Measurements from ENCODE around the gene SYCE3. TPM values are rescaled to one million over a fixed set of nuclear protein-coding genes. Genes with fewer than 3 reads are reported as not detected.

SYCE3 gene
- total RNA-seq, 1 experiment from 2014 or later = not detected

GRCh38 chr22:50578776-50579310, 16.1 kb upstream of the SYCE3 start:
- peaks cover 9% of the 10 kb centered on the region for H3K4me1 ChIP-seq
- Mint-ChIP-seq H3K4me3 (ENCODE audit: unreplicated experiment) (no peak overlapping the region), H3K4me1 (ENCODE audit: low read depth, unreplicated experiment) (no peaks in the 10 kb centered on the region), H3K36me3 (ENCODE audit: insufficient read depth, unreplicated experiment) (peaks cover 4% of the 10 kb centered on the region), H3K9me3 (ENCODE audit: unreplicated experiment) (no peaks in the 10 kb centered on the region), H3K27ac (ENCODE audit: unreplicated experiment) (no peak overlapping the region), H3K27me3 (ENCODE audit: insufficient read depth, unreplicated experiment) (no peaks in the 10 kb centered on the region)
- ChIA-PET POLR2A (no interaction called here), CTCF (no interaction called here)
- TF ChIP-seq CTCF (IDR thresholded peaks at IDR 0.05; ENCODE audit: insufficient read depth in 1 of 2, low read depth in 1 of 2, low read length in 1 of 2, severe bottlenecking in 1 of 2, unreplicated experiment in 1 of 2) = no peak
- intact Hi-C loops (cut with micrococcal nuclease; ENCODE audit: unreplicated experiment) = no loop called here
- H3K9me3 ChIP-seq = no peaks in the 10 kb centered on the region
- peaks cover 1% of the 10 kb centered on the region; the same call in 1 of the 2 replicates for H3K36me3 ChIP-seq (ENCODE audit: control insufficient read depth, insufficient read depth, low read length)
- no peak for DNase-seq
- H3K4me3 ChIP-seq (ENCODE audit: low read depth, low read length) = no peak overlapping the region
- BruUV-seq (replicated peaks) = no TSS peak
- no peaks in the 10 kb centered on the region for H3K27me3 ChIP-seq (replicated peaks; ENCODE audit: control insufficient read depth, insufficient read depth, low read length)

GRCh38 chr22:50577987-50578775, 15.5 kb upstream of the SYCE3 start, which contains the start of gene CPT1B:
CPT1B (minus strand) TSS chr22:50578427; CDS start chr22:50577915, 512 bp downstream.
- no peak for TF ChIP-seq CTCF (IDR thresholded peaks at IDR 0.05; ENCODE audit: insufficient read depth in 1 of 2, low read depth in 1 of 2, low read length in 1 of 2, severe bottlenecking in 1 of 2, unreplicated experiment in 1 of 2)
- peaks cover 6% of the 10 kb centered on the region; the same call in 1 of the 2 replicates for H3K4me1 ChIP-seq
- no peak for DNase-seq
- POLR2A ChIA-PET = no interaction called here
- H3K27ac Mint-ChIP-seq (ENCODE audit: unreplicated experiment) = no peak within 1 kb of the TSS
- H3K4me1 Mint-ChIP-seq (ENCODE audit: low read depth, unreplicated experiment) = no peaks in the 10 kb centered on the region
- CTCF ChIA-PET = no interaction called here
- peaks cover 1% of the 10 kb centered on the region; the same call in 1 of the 2 replicates for H3K36me3 ChIP-seq (ENCODE audit: control insufficient read depth, insufficient read depth, low read length)
- H3K4me3 Mint-ChIP-seq (ENCODE audit: unreplicated experiment) = no peak within 1 kb of the TSS
- H3K36me3 Mint-ChIP-seq (ENCODE audit: insufficient read depth, unreplicated experiment) = peaks cover 4% of the 10 kb centered on the region
- no peaks in the 10 kb centered on the region for H3K27me3 Mint-ChIP-seq (ENCODE audit: insufficient read depth, unreplicated experiment)
- no peaks in the 10 kb centered on the region for H3K9me3 ChIP-seq
- BruUV-seq (replicated peaks) = no TSS peak
- H3K27me3 ChIP-seq (replicated peaks; ENCODE audit: control insufficient read depth, insufficient read depth, low read length) = no peaks in the 10 kb centered on the region
- H3K4me3 ChIP-seq (ENCODE audit: low read depth, low read length) = no peak within 1 kb of the TSS
- intact Hi-C loops (cut with micrococcal nuclease; ENCODE audit: unreplicated experiment) = no loop called here
- H3K9me3 Mint-ChIP-seq (ENCODE audit: unreplicated experiment) = no peaks in the 10 kb centered on the region

GRCh38 chr22:50577697-50577986, 14.9 kb upstream of the SYCE3 start:
- Mint-ChIP-seq H3K27ac (ENCODE audit: unreplicated experiment) (no peak overlapping the region), H3K9me3 (ENCODE audit: unreplicated experiment) (no peaks in the 10 kb centered on the region), H3K4me1 (ENCODE audit: low read depth, unreplicated experiment) (no peaks in the 10 kb centered on the region), H3K4me3 (ENCODE audit: unreplicated experiment) (no peak overlapping the region), H3K36me3 (ENCODE audit: insufficient read depth, unreplicated experiment) (peaks cover under 1% of the 10 kb centered on the region), H3K27me3 (ENCODE audit: insufficient read depth, unreplicated experiment) (no peaks in the 10 kb centered on the region)
- Histone ChIP-seq H3K4me3 (ENCODE audit: low read depth, low read length) (no peak overlapping the region), H3K9me3 (no peaks in the 10 kb centered on the region), H3K36me3 (ENCODE audit: control insufficient read depth, insufficient read depth, low read length) (peaks cover 1% of the 10 kb centered on the region; the same call in 1 of the 2 replicates), H3K27me3 (replicated peaks; ENCODE audit: control insufficient read depth, insufficient read depth, low read length) (no peaks in the 10 kb centered on the region), H3K4me1 (peaks cover 6% of the 10 kb centered on the region; the same call in 1 of the 2 replicates)
- no TSS peak for BruUV-seq (replicated peaks)
- no peak for DNase-seq
- no peak for TF ChIP-seq CTCF (IDR thresholded peaks at IDR 0.05; ENCODE audit: insufficient read depth in 1 of 2, low read depth in 1 of 2, low read length in 1 of 2, severe bottlenecking in 1 of 2, unreplicated experiment in 1 of 2)
- ChIA-PET CTCF (no interaction called here), POLR2A (no interaction called here)
- intact Hi-C loops (cut with micrococcal nuclease; ENCODE audit: unreplicated experiment) = no loop called here

All from Caco-2 (cell line).